Trophoblast cell (in vitro differentiated cells and primary cell): ENCODE measurements around the gene MARCHF10.

Experiments used
- DNase-seq, 2 donors: peaks; one replicate each; pipeline ENCODE4 v3.0.0-alpha.2; 2016
- H2AFZ ChIP-seq: 2 replicates; pipeline ENCODE4 v1.6.1; 2013; ENCODE audit warnings: low read length, moderate library complexity, mild to moderate bottlenecking; ENCODE audit not compliant: insufficient read depth, poor library complexity
- H2AK5ac ChIP-seq: 2 replicates; pipeline ENCODE4 v1.6.1; 2013; ENCODE audit warnings: mild to moderate bottlenecking, low read length
- H2BK120ac ChIP-seq: 2 replicates; pipeline ENCODE4 v1.6.1; 2013; ENCODE audit warnings: low read length, mild to moderate bottlenecking, moderate library complexity; ENCODE audit not compliant: insufficient read depth, poor library complexity
- H2BK12ac ChIP-seq: 2 replicates; pipeline ENCODE4 v1.6.1; 2013; ENCODE audit warnings: mild to moderate bottlenecking, low read length, moderate library complexity
- H2BK5ac ChIP-seq: 2 replicates; pipeline ENCODE4 v1.6.1; 2013; ENCODE audit warnings: low read length, low read depth, moderate library complexity, mild to moderate bottlenecking; ENCODE audit not compliant: poor library complexity
- H3K14ac ChIP-seq: 2 replicates; pipeline ENCODE4 v1.6.1; 2013; ENCODE audit warnings: mild to moderate bottlenecking, low read length
- H3K18ac ChIP-seq: 2 replicates; pipeline ENCODE4 v1.6.1; 2013; ENCODE audit warnings: mild to moderate bottlenecking, low read length
- H3K23ac ChIP-seq: 2 replicates; pipeline ENCODE4 v1.6.1; 2013; ENCODE audit warnings: low read length
- H3K27ac ChIP-seq: 2 replicates; pipeline ENCODE4 v1.5.1; 2013; ENCODE audit warnings: low read depth, mild to moderate bottlenecking, inconsistent platforms, low read length, moderate library complexity
- H3K27me3 ChIP-seq: 2 replicates; pipeline ENCODE4 v1.6.1; 2013; ENCODE audit warnings: inconsistent platforms, mild to moderate bottlenecking, low read length, moderate library complexity; ENCODE audit not compliant: insufficient read depth
- H3K36me3 ChIP-seq, 2 experiments: 1 replicate in 1 of 2; 2 replicates in 1 of 2; pipeline ENCODE4 v1.6.1; 2013; ENCODE audit warnings: low read length in 2 of 2, mild to moderate bottlenecking in 2 of 2, moderate library complexity in 1 of 2; ENCODE audit not compliant: insufficient read depth in 2 of 2, control insufficient read depth in 1 of 2
- H3K4ac ChIP-seq: 2 replicates; pipeline ENCODE4 v1.6.1; 2013; ENCODE audit warnings: low read depth, mild to moderate bottlenecking, low read length, moderate library complexity
- H3K4me1 ChIP-seq, 2 experiments: 1 replicate in 1 of 2; 2 replicates in 1 of 2; pipeline ENCODE4 v1.6.1; 2013; ENCODE audit warnings: low read length in 2 of 2, mild to moderate bottlenecking in 2 of 2, moderate library complexity in 1 of 2; ENCODE audit not compliant: insufficient read depth in 2 of 2, control insufficient read depth in 1 of 2
- H3K4me2 ChIP-seq: 2 replicates; pipeline ENCODE4 v1.6.1; 2013; ENCODE audit warnings: inconsistent platforms, mild to moderate bottlenecking, low read length, moderate library complexity
- H3K4me3 ChIP-seq: 2 replicates; pipeline ENCODE4 v1.5.1; 2013; ENCODE audit warnings: mild to moderate bottlenecking, low read depth, low read length, inconsistent platforms
- H3K79me1 ChIP-seq: one replicate; pipeline ENCODE4 v1.6.1; 2013; ENCODE audit warnings: low read length
- H3K79me2 ChIP-seq: 2 replicates; pipeline ENCODE4 v1.6.1; 2013; ENCODE audit warnings: low read length, mild to moderate bottlenecking; ENCODE audit not compliant: control insufficient read depth, insufficient read depth, poor library complexity
- H3K9ac ChIP-seq: 2 replicates; pipeline ENCODE4 v1.6.1; 2013; ENCODE audit warnings: mild to moderate bottlenecking, low read length
- H3K9me3 ChIP-seq: 2 replicates; pipeline ENCODE4 v1.6.1; 2013; ENCODE audit warnings: low read depth, mild to moderate bottlenecking, control low read depth, inconsistent platforms, low read length; ENCODE audit not compliant: insufficient read depth
- H4K12ac ChIP-seq: 2 replicates; pipeline ENCODE4 v1.6.1; 2013; ENCODE audit warnings: low read depth, mild to moderate bottlenecking, low read length, moderate library complexity
- H4K8ac ChIP-seq: 2 replicates; pipeline ENCODE4 v1.6.1; 2013; ENCODE audit warnings: low read depth, mild to moderate bottlenecking, low read length, moderate library complexity
- H4K91ac ChIP-seq: one replicate; pipeline ENCODE4 v1.6.1; 2013; ENCODE audit warnings: low read depth, mild to moderate bottlenecking, low read length, moderate library complexity
- WGBS: extraction: QIAGEN DNeasy Blood & Tissue Kit; methylation state at CpG from one replicate; pipeline ENCODE4 v1.1.7; 2013; ENCODE audit warnings: missing lambda C conversion rate; ENCODE audit not compliant: insufficient read length, insufficient coverage; ENCODE audit errors: extremely low coverage; 5-methylcytosine and 5-hydroxymethylcytosine counted together

Gene MARCHF10

GRCh38 chr17:62792447-62792800, 15.7 kb downstream of the MARCHF10 start:
- WGBS = no CpG with 5 or more reads among the region's 1 CpG
- no peak overlapping the region for H2BK120ac ChIP-seq

GRCh38 chr17:62791767-62792446, 16.2 kb downstream of the MARCHF10 start:
- H3K4me1 ChIP-seq = no peaks in the 10 kb centered on the region
- no peak overlapping the region for H2AFZ ChIP-seq
- no peak overlapping the region for H3K4me2 ChIP-seq
- no peak overlapping the region for H3K9ac ChIP-seq
- H2BK120ac ChIP-seq = no peak overlapping the region
- no peaks in the 10 kb centered on the region for H3K79me2 ChIP-seq
- peaks cover 11% of the 10 kb centered on the region for H3K9me3 ChIP-seq
- H3K4ac ChIP-seq = no peak overlapping the region
- H3K27ac ChIP-seq = no peak overlapping the region
- WGBS = no CpG with 5 or more reads among the region's 12 CpGs
- no peak overlapping the region for H2AK5ac ChIP-seq
- H3K18ac ChIP-seq = no peak overlapping the region
- H3K14ac ChIP-seq = no peak overlapping the region
- no peak overlapping the region for H2BK12ac ChIP-seq
- DNase-seq = peak; percentile 80 to 90
- H3K79me1 ChIP-seq = no peaks in the 10 kb centered on the region
- no peak overlapping the region for H3K23ac ChIP-seq
- H4K8ac ChIP-seq = no peak overlapping the region
- H4K12ac ChIP-seq = no peak overlapping the region
- H3K27me3 ChIP-seq = no peaks in the 10 kb centered on the region
- H3K36me3 ChIP-seq = no peaks in the 10 kb centered on the region
- no peak overlapping the region for H3K4me3 ChIP-seq
- no peak overlapping the region for H4K91ac ChIP-seq
- no peak overlapping the region for H2BK5ac ChIP-seq

More at GRCh38 chr17:62792447-62792800, 15.7 kb downstream of the MARCHF10 start:
- Histone ChIP-seq H2AK5ac (no peak overlapping the region), H3K4me1 (no peaks in the 10 kb centered on the region), H4K91ac (no peak overlapping the region), H4K12ac (no peak overlapping the region), H2BK12ac (no peak overlapping the region), H2BK5ac (no peak overlapping the region), H3K23ac (no peak overlapping the region), H3K9ac (no peak overlapping the region), H3K79me2 (no peaks in the 10 kb centered on the region), H3K4me3 (no peak overlapping the region), H3K4ac (no peak overlapping the region), H3K79me1 (no peaks in the 10 kb centered on the region), H2AFZ (no peak overlapping the region), H3K27ac (no peak overlapping the region), H3K4me2 (no peak overlapping the region), H3K27me3 (no peaks in the 10 kb centered on the region), H3K18ac (no peak overlapping the region), H3K36me3 (no peaks in the 10 kb centered on the region), H3K14ac (no peak overlapping the region), H3K9me3 (peaks cover 11% of the 10 kb centered on the region), H4K8ac (no peak overlapping the region)
- no peak for DNase-seq

- H3K9me3 ChIP-seq = peaks cover 11% of the 10 kb centered on the region
- no peak overlapping the region for H3K4ac ChIP-seq
- no peaks in the 10 kb centered on the region for H3K4me1 ChIP-seq
- H2BK5ac ChIP-seq = no peak overlapping the region
- peak overlapping the region; percentile 33 for H4K91ac ChIP-seq
- H4K12ac ChIP-seq = no peak overlapping the region
- H3K4me2 ChIP-seq = no peak overlapping the region
- H3K79me2 ChIP-seq = no peaks in the 10 kb centered on the region
- no peaks in the 10 kb centered on the region for H3K79me1 ChIP-seq
- H3K23ac ChIP-seq = no peak overlapping the region
- H3K27ac ChIP-seq = peak overlapping the region; percentile 8
- H3K18ac ChIP-seq = no peak overlapping the region
- H3K4me3 ChIP-seq = no peak overlapping the region
- H2AK5ac ChIP-seq = no peak overlapping the region
- no peak overlapping the region for H3K9ac ChIP-seq
- no peaks in the 10 kb centered on the region for H3K36me3 ChIP-seq
- no peak overlapping the region for H3K14ac ChIP-seq
- H2AFZ ChIP-seq = no peak overlapping the region
- H4K8ac ChIP-seq = no peak overlapping the region
- DNase-seq = peak; percentile 82 to 93
- no peak overlapping the region for H2BK120ac ChIP-seq
- H2BK12ac ChIP-seq = peak overlapping the region; percentile 38
- H3K27me3 ChIP-seq = no peaks in the 10 kb centered on the region
- no CpG with 5 or more reads among the region's 6 CpGs for WGBS
These were observed 16.8 kb downstream of the MARCHF10 start for GRCh38 chr17:62791235-62791734.

- Histone ChIP-seq H3K18ac (no peak overlapping the region), H3K79me1 (no peaks in the 10 kb centered on the region), H2AFZ (no peak overlapping the region), H4K91ac (no peak overlapping the region), H3K9ac (no peak overlapping the region), H3K4me1 (no peaks in the 10 kb centered on the region), H3K14ac (no peak overlapping the region), H3K23ac (no peak overlapping the region), H3K36me3 (no peaks in the 10 kb centered on the region), H4K8ac (no peak overlapping the region), H3K9me3 (peaks cover 11% of the 10 kb centered on the region), H2BK120ac (no peak overlapping the region), H3K4me2 (no peak overlapping the region), H2AK5ac (no peak overlapping the region), H3K27me3 (no peaks in the 10 kb centered on the region), H3K4ac (no peak overlapping the region), H3K27ac (no peak overlapping the region), H2BK5ac (no peak overlapping the region), H3K4me3 (no peak overlapping the region), H4K12ac (no peak overlapping the region), H2BK12ac (no peak overlapping the region), H3K79me2 (no peaks in the 10 kb centered on the region)
- WGBS = no CpG with 5 or more reads among the region's 7 CpGs
- DNase-seq = peak; percentile 74 to 92
These were observed 17.5 kb downstream of the MARCHF10 start for GRCh38 chr17:62790564-62790986.
